Kidney (tissue), 14 donors: Measurements from ENCODE around the gene MICAL2. TPM values are rescaled to one million over a fixed set of nuclear protein-coding genes. Genes with fewer than 3 reads are reported as not detected.

Experiments
- DNase-seq, 5 donors: peaks; one replicate each; pipeline ENCODE4 v3.0.0-alpha.2; 2013 to 2020
- FAIRE-seq: peaks from 2 replicates; lab custom pipeline; 2012; peaks lifted over from hg19 to GRCh38; lab: Jason Lieb, UNC
- H3K27ac ChIP-seq, 2 donors: one replicate each; pipeline ENCODE4 v1.7.0; 2013; ENCODE audit warnings: low read depth in 2 of 2, low read length in 2 of 2, inconsistent platforms in 1 of 2
- H3K27me3 ChIP-seq: one replicate; pipeline ENCODE4 v1.7.1; 2013; ENCODE audit warnings: low read length, inconsistent platforms; ENCODE audit not compliant: control insufficient read depth, insufficient read depth
- H3K36me3 ChIP-seq, 3 donors: one replicate each; pipeline versions ENCODE4 v1.7.0 to v1.7.1; 2013; ENCODE audit warnings: low read length in 3 of 3, control low read depth in 1 of 3, inconsistent platforms in 1 of 3; ENCODE audit not compliant: insufficient read depth in 3 of 3, control insufficient read depth in 2 of 3
- H3K4me1 ChIP-seq, 3 donors: one replicate each; pipeline versions ENCODE4 v1.7.0 to v1.7.1; 2013; ENCODE audit warnings: low read length in 3 of 3, inconsistent platforms in 1 of 3, low read depth in 1 of 3; ENCODE audit not compliant: control insufficient read depth in 2 of 3, insufficient read depth in 2 of 3
- H3K4me3 ChIP-seq, 3 donors: one replicate each; pipeline versions ENCODE4 v1.7.0 to v1.8.1; 2013; ENCODE audit warnings: low read length in 3 of 3, control low read depth in 1 of 3, inconsistent platforms in 1 of 3
- H3K9ac ChIP-seq, 3 donors: one replicate each; pipeline versions ENCODE4 v1.7.0 to v1.7.1; 2013; ENCODE audit warnings: low read length in 3 of 3, control low read depth in 1 of 3, inconsistent platforms in 1 of 3
- H3K9me3 ChIP-seq, 3 donors: one replicate each; pipeline versions ENCODE4 v1.7.0 to v1.7.1; 2013; ENCODE audit warnings: low read length in 3 of 3, control low read depth in 1 of 3, inconsistent platforms in 1 of 3; ENCODE audit not compliant: control insufficient read depth in 2 of 3, insufficient read depth in 1 of 3
- intact Hi-C: fragments of 100-400 bp; cut with DNase I; formaldehyde crosslinking; loops from one replicate; pipeline ENCODE4 v1.11.1; 2022
- polyA plus RNA-seq: library from polyadenylated mRNA; stranded (reverse); fragments of 350-450 nt; fragmentation: Illumina TruSeq; extraction: RNeasy Lipid Tissue Mini Kit (QIAGEN cat#74804); gene quantifications from one replicate; pipeline ENCODE4 v1.2.3, GENCODE V29; 2014; ENCODE audit warnings: low read depth, low replicate concordance; ENCODE audit not compliant: insufficient read depth
- total RNA-seq: library from RNA; stranded (reverse); fragmentation: NEBNext Ultra II Directional; extraction: Animal tissue kit (Norgen Biotek cat#: 25700); gene quantifications from one replicate; pipeline ENCODE4 v1.2.1, GENCODE V29; 2021
- TF ChIP-seq, protein P1 (sequence below): IDR thresholded peaks from 3 replicates; pipeline ENCODE4 v1.5.1; 2012; ENCODE audit warnings: mild to moderate bottlenecking, moderate library complexity, borderline replicate concordance; ENCODE audit not compliant: insufficient read depth; ENCODE audit errors: extremely low read depth
- donor health status: control.
- donor health status: control.
- donor health status: control.
- donor health status: control.
- donor health status: control.
- donor health status: DM: yes; HTN: yes; CAD: no.
- donor health status: Normal renal cell carcinoma (clear cell type).

The MICAL2 gene
- total and polyA plus RNA-seq, 2 donors from 2014 or later = 7.8 to 64.5 TPM

DNA sequence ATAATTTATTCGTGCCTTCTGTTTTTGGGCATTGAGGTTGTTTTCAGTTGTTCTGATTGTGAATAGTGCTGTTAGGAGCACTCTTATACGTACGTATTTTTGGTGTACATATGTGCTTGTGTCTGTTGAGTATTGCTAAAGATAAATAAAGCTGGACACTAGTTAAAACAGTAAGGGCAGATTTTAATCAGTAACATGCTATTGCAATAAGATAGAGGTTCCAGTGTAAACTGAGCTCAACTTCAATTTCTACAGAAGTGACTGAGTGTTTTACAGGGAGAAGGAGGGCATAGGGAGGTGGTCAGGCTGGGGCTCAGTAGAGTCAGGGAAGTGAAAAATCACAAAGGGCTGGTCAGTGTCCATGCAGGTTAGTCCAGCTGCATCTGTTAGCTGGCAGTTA, 191.0 kb downstream of the MICAL2 start:
- Histone ChIP-seq H3K27me3 (no peaks in the 10 kb centered on the region), H3K4me1 (no peaks in the 10 kb centered on the region), H3K9ac (no peak overlapping the region), H3K9me3 (peaks cover 0 to 5% (median 0%) of the 10 kb centered on the region in 3 donors), H3K27ac (no peak overlapping the region), H3K36me3 (no peaks in the 10 kb centered on the region), H3K4me3 (no peak overlapping the region)
- intact Hi-C loops = no loop called here
- DNase-seq (no peak), FAIRE-seq (no peak)
- TF ChIP-seq, protein P1, sequence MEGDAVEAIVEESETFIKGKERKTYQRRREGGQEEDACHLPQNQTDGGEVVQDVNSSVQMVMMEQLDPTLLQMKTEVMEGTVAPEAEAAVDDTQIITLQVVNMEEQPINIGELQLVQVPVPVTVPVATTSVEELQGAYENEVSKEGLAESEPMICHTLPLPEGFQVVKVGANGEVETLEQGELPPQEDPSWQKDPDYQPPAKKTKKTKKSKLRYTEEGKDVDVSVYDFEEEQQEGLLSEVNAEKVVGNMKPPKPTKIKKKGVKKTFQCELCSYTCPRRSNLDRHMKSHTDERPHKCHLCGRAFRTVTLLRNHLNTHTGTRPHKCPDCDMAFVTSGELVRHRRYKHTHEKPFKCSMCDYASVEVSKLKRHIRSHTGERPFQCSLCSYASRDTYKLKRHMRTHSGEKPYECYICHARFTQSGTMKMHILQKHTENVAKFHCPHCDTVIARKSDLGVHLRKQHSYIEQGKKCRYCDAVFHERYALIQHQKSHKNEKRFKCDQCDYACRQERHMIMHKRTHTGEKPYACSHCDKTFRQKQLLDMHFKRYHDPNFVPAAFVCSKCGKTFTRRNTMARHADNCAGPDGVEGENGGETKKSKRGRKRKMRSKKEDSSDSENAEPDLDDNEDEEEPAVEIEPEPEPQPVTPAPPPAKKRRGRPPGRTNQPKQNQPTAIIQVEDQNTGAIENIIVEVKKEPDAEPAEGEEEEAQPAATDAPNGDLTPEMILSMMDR = no peak

DNA sequence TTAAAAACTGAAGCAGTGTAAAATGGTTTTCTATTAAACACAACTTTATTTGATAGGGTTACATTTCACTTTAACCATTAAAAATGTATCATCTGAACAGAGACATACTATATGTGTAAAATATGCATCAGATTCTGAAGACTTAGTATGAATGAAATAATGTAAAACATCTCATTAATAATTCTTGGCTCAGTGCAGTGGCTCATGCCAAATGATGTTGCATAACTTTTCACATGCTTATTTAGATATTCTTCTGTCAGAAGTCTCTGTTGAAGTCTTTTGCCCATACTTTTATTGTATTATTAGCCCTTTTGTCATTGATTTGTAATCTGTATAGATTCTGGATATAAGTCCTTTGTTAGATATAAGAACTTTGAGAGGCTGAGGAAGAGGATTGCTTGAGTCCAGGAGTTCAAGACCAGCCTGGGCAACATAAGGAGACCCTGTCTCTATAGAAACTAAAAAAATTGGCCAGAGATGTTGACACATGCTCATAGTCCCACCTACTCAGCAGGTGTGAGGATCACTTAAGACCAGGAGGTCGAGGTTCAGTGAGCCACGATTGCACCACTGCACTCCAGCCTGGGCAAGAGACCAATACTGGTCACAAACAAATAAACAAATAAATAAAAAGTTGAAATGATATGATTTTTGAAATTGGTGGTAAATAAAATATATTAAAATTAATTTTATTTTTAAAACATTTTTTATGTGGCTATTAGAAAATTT, 193.2 kb downstream of the MICAL2 start:
- FAIRE-seq (no peak), DNase-seq (no peak)
- H3K27ac ChIP-seq = no peak overlapping the region
- H3K27me3 ChIP-seq = no peaks in the 10 kb centered on the region
- no peak overlapping the region for H3K4me3 ChIP-seq
- H3K9ac ChIP-seq = no peak overlapping the region
- H3K36me3 ChIP-seq = no peaks in the 10 kb centered on the region
- TF ChIP-seq, protein P1 = no peak
- no peaks in the 10 kb centered on the region for H3K4me1 ChIP-seq
- H3K9me3 ChIP-seq = peaks cover 0 to 5% (median 0%) of the 10 kb centered on the region in 3 donors
- intact Hi-C loops = no loop called here

DNA sequence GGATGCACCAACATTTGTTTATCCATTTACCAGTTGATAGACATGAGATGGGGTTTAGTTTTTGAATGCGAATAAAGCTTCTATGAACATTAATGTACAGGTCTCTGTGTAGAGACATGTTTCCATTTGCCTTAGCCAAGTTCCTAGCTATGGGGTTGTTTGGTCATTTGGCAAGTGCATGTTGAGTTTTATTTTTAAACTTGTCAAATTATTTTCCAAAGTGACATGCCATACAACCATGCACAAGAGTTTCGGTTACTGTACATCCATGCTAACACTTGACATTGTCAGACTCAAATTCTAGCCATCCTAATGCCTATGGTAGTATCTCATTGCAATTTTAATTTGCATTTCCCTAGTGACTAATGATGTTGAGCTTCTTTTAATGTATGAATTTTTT, 196.4 kb downstream of the MICAL2 start:
- peaks cover 0 to 2% (median 0%) of the 10 kb centered on the region in 3 donors for H3K9me3 ChIP-seq
- no peak overlapping the region for H3K9ac ChIP-seq
- H3K4me3 ChIP-seq = no peak overlapping the region
- FAIRE-seq (no peak), DNase-seq (no peak)
- H3K27me3 ChIP-seq = no peaks in the 10 kb centered on the region
- H3K4me1 ChIP-seq = no peaks in the 10 kb centered on the region
- H3K27ac ChIP-seq = no peak overlapping the region
- intact Hi-C loops = no loop called here
- no peaks in the 10 kb centered on the region for H3K36me3 ChIP-seq
- TF ChIP-seq, protein P1 = no peak

DNA sequence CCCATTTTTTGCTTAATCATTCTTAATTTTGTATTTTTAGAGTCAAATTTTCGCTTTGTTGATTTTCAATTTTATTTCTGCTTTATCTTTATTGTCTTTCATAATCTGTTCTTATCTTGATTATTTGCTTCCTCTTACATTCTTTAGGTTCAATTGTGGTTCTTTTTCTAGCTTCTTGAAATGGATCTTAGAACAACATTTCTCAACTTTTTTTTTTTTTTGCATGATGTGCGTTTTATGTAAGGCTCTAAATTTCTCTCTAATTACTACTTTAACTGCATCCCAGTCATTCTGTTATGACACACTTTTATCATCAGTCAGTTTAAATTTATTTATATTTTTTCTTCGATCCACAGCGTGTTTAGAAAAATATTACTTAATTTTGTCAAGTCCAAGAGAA, 201.7 kb downstream of the MICAL2 start:
- Histone ChIP-seq H3K9me3 (peaks cover 0 to 6% (median 4%) of the 10 kb centered on the region in 3 donors), H3K27ac (no peak overlapping the region), H3K4me1 (no peaks in the 10 kb centered on the region), H3K9ac (no peak overlapping the region), H3K36me3 (no peaks in the 10 kb centered on the region), H3K4me3 (no peak overlapping the region), H3K27me3 (no peaks in the 10 kb centered on the region)
- TF ChIP-seq, protein P1 = no peak
- FAIRE-seq (no peak), DNase-seq (no peak)
- intact Hi-C loops = no loop called here
